Measurements from ENCODE around the gene AQP12B. TPM values are rescaled to one million over a fixed set of nuclear protein-coding genes. Genes with fewer than 3 reads are reported as not detected.

Gene AQP12B
- total and polyA plus RNA-seq, 9 of the 15 experiments (the other 6 are each of a cell fraction or from before 2014, with no cell fraction given) = not detected

- TF ChIP-seq ZBTB9 (CRISPR knock-in tag; IDR thresholded peaks at IDR 0.05) = no peak
- TF ChIP-seq, protein P1, sequence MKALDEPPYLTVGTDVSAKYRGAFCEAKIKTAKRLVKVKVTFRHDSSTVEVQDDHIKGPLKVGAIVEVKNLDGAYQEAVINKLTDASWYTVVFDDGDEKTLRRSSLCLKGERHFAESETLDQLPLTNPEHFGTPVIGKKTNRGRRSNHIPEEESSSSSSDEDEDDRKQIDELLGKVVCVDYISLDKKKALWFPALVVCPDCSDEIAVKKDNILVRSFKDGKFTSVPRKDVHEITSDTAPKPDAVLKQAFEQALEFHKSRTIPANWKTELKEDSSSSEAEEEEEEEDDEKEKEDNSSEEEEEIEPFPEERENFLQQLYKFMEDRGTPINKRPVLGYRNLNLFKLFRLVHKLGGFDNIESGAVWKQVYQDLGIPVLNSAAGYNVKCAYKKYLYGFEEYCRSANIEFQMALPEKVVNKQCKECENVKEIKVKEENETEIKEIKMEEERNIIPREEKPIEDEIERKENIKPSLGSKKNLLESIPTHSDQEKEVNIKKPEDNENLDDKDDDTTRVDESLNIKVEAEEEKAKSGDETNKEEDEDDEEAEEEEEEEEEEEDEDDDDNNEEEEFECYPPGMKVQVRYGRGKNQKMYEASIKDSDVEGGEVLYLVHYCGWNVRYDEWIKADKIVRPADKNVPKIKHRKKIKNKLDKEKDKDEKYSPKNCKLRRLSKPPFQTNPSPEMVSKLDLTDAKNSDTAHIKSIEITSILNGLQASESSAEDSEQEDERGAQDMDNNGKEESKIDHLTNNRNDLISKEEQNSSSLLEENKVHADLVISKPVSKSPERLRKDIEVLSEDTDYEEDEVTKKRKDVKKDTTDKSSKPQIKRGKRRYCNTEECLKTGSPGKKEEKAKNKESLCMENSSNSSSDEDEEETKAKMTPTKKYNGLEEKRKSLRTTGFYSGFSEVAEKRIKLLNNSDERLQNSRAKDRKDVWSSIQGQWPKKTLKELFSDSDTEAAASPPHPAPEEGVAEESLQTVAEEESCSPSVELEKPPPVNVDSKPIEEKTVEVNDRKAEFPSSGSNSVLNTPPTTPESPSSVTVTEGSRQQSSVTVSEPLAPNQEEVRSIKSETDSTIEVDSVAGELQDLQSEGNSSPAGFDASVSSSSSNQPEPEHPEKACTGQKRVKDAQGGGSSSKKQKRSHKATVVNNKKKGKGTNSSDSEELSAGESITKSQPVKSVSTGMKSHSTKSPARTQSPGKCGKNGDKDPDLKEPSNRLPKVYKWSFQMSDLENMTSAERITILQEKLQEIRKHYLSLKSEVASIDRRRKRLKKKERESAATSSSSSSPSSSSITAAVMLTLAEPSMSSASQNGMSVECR (CRISPR knock-in tag; IDR thresholded peaks at IDR 0.05) = no peak
- TF ChIP-seq E4F1 (CRISPR knock-in tag; IDR thresholded peaks at IDR 0.05; ENCODE audit: borderline replicate concordance) = no peak
- TF ChIP-seq, protein P2, sequence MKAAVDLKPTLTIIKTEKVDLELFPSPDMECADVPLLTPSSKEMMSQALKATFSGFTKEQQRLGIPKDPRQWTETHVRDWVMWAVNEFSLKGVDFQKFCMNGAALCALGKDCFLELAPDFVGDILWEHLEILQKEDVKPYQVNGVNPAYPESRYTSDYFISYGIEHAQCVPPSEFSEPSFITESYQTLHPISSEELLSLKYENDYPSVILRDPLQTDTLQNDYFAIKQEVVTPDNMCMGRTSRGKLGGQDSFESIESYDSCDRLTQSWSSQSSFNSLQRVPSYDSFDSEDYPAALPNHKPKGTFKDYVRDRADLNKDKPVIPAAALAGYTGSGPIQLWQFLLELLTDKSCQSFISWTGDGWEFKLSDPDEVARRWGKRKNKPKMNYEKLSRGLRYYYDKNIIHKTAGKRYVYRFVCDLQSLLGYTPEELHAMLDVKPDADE (conservative IDR thresholded peaks at IDR 0.05; ENCODE audit: control insufficient read depth, low read depth, low read length) = no peak
These were observed 45.4 kb downstream of the AQP12B start (continued) for GRCh38 chr2:240637116-240637900.
